ENCODE results near the gene MRPS27.

- TF ChIP-seq CTCF (conservative IDR thresholded peaks at IDR 0.05 in 1 of 2, IDR thresholded peaks at IDR 0.05 in 1 of 2; ENCODE audit: extremely low read depth in 1 of 2, insufficient read depth in 1 of 2, low read depth in 1 of 2, low read length in 2 of 2) (no peak), EZH2 (IDR thresholded peaks at IDR 0.05; ENCODE audit: borderline replicate concordance, low read length) (no peak)
Observed at GRCh38 chr5:72286798-72287197, 33.2 kb downstream of the MRPS27 start.

Measured in mammary epithelial cell (primary cell).